ENCODE results near the gene CALCA.
"Not testable (repeated sequence)": the region's sequence is repeated elsewhere in the genome, so short reads cannot be mapped to it uniquely, and the experiment has no call there.

CALCA gene

DNA sequence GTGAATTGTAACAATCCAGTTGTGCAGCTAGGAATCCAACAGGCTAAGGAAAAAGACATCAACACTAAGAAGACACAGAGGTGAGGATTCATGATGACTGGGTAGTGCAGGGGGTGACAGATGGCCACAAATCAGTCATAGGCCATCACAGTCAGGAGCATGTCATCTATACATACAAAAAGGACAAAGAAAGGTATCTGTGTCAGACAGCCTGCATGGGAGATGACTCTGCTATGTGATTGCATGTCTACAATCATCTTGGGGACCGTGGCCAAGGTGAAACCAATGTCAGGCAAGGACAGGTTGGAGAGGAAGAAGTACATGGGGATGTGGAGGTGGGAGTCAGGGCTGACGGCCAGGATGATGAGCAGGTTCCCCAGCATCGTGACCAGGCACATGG, 16.0 kb upstream of the CALCA start:
- H3K4me3 ChIP-seq (ENCODE audit: low read length); H3K79me1 ChIP-seq (ENCODE audit: low read length); H3K9ac ChIP-seq (ENCODE audit: low read length): not testable (repeated sequence)

DNA sequence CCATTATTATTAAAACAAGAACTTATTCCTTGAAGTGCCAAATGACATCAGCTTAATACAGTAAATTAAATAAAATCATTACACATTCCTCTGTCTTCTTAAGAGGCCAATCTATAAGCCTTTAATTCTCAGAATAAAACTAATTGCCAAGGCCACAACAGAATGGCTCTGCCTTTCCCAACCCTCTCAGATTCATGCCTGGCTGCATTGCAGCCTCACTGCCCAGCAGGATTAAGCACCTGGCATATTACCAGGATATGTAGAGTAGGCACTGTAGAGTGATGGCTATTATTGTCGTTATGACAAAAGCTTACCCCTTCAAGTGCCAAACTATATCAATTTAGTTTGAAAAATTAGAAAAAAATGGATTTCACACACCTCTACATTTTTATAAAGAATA, 9.4 kb upstream of the CALCA start:
- Histone ChIP-seq H3K18ac (ENCODE audit: low read length) (no peak overlapping the region), H4K5ac (ENCODE audit: low read length) (no peak overlapping the region), H3K27me3 (ENCODE audit: insufficient read depth, low read length, poor library complexity) (no peaks in the 10 kb centered on the region), H3K27ac (ENCODE audit: low read depth, low read length) (no peak overlapping the region), H2BK120ac (ENCODE audit: low read depth, low read length) (no peak overlapping the region), H3K56ac (ENCODE audit: low read length) (no peak overlapping the region), H3K4ac (ENCODE audit: low read depth, low read length) (no peak overlapping the region), H3K79me1 (ENCODE audit: low read length) (no peaks in the 10 kb centered on the region), H2AK5ac (ENCODE audit: low read length) (no peak overlapping the region), H3K79me2 (ENCODE audit: control insufficient read depth, insufficient read depth, low read length) (no peaks in the 10 kb centered on the region), H3K4me2 (ENCODE audit: low read length) (no peak overlapping the region), H4K8ac (ENCODE audit: low read depth, low read length) (no peak overlapping the region), H3K4me1 (ENCODE audit: control insufficient read depth, low read depth, low read length) (peaks cover 3% of the 10 kb centered on the region), H3K4me3 (ENCODE audit: low read length) (no peak overlapping the region), H3K9ac (ENCODE audit: low read length) (no peak overlapping the region), H2BK15ac (replicated peaks; ENCODE audit: low read depth) (no peak overlapping the region), H3K36me3 (ENCODE audit: control insufficient read depth, insufficient read depth, low read length) (no peaks in the 10 kb centered on the region), H2BK5ac (ENCODE audit: low read length) (no peak overlapping the region), H3K23ac (ENCODE audit: low read length) (no peak overlapping the region)
- DNase-seq, result no peak
- WGBS (ENCODE audit: extremely low coverage, insufficient coverage, low lambda C conversion rate), result no CpG with 5 or more reads among the region's 1 CpG

More for the DNA sequence above, 16.0 kb upstream of the CALCA start:
- H4K8ac ChIP-seq (ENCODE audit: low read depth, low read length); H2BK5ac ChIP-seq (ENCODE audit: low read length); H4K5ac ChIP-seq (ENCODE audit: low read length); H2BK120ac ChIP-seq (ENCODE audit: low read depth, low read length); H3K23ac ChIP-seq (ENCODE audit: low read length); H3K18ac ChIP-seq (ENCODE audit: low read length); H3K27ac ChIP-seq (ENCODE audit: low read depth, low read length); H3K36me3 ChIP-seq (ENCODE audit: control insufficient read depth, insufficient read depth, low read length); DNase-seq; H3K79me2 ChIP-seq (ENCODE audit: control insufficient read depth, insufficient read depth, low read length); H3K4ac ChIP-seq (ENCODE audit: low read depth, low read length); H2AK5ac ChIP-seq (ENCODE audit: low read length); H3K56ac ChIP-seq (ENCODE audit: low read length); H2BK15ac ChIP-seq (replicated peaks; ENCODE audit: low read depth); H3K27me3 ChIP-seq (ENCODE audit: insufficient read depth, low read length, poor library complexity); H3K4me2 ChIP-seq (ENCODE audit: low read length); H3K4me1 ChIP-seq (ENCODE audit: control insufficient read depth, low read depth, low read length): not testable (repeated sequence)
- WGBS (ENCODE audit: extremely low coverage, insufficient coverage, low lambda C conversion rate), result no CpG with 5 or more reads among the region's 3 CpGs

GRCh38 chr11:14980854-14981253, 8.7 kb upstream of the CALCA start:
- Histone ChIP-seq H3K4me3 (ENCODE audit: low read length) (no peak overlapping the region), H2AK5ac (ENCODE audit: low read length) (no peak overlapping the region), H3K4ac (ENCODE audit: low read depth, low read length) (peak overlapping the region; percentile 16), H3K27me3 (ENCODE audit: insufficient read depth, low read length, poor library complexity) (peaks cover 4% of the 10 kb centered on the region), H2BK15ac (replicated peaks; ENCODE audit: low read depth) (no peak overlapping the region), H3K4me2 (ENCODE audit: low read length) (no peak overlapping the region), H2BK120ac (ENCODE audit: low read depth, low read length) (no peak overlapping the region), H4K8ac (ENCODE audit: low read depth, low read length) (no peak overlapping the region), H3K4me1 (ENCODE audit: control insufficient read depth, low read depth, low read length) (peaks cover 3% of the 10 kb centered on the region), H3K9ac (ENCODE audit: low read length) (no peak overlapping the region), H3K56ac (ENCODE audit: low read length) (no peak overlapping the region), H3K18ac (ENCODE audit: low read length) (no peak overlapping the region), H3K36me3 (ENCODE audit: control insufficient read depth, insufficient read depth, low read length) (no peaks in the 10 kb centered on the region), H3K79me2 (ENCODE audit: control insufficient read depth, insufficient read depth, low read length) (no peaks in the 10 kb centered on the region), H3K23ac (ENCODE audit: low read length) (no peak overlapping the region), H3K27ac (ENCODE audit: low read depth, low read length) (no peak overlapping the region), H3K79me1 (ENCODE audit: low read length) (no peaks in the 10 kb centered on the region), H2BK5ac (ENCODE audit: low read length) (no peak overlapping the region), H4K5ac (ENCODE audit: low read length) (no peak overlapping the region)
- DNase-seq, result no peak
- no CpG with 5 or more reads among the region's 3 CpGs for WGBS (ENCODE audit: extremely low coverage, insufficient coverage, low lambda C conversion rate)

GRCh38 chr11:14977101-14977880, 5.1 kb upstream of the CALCA start:
- Histone ChIP-seq H3K4ac (ENCODE audit: low read depth, low read length) (no peak overlapping the region), H3K27me3 (ENCODE audit: insufficient read depth, low read length, poor library complexity) (peaks cover 19% of the 10 kb centered on the region), H2BK15ac (replicated peaks; ENCODE audit: low read depth) (no peak overlapping the region), H4K5ac (ENCODE audit: low read length) (no peak overlapping the region), H3K4me2 (ENCODE audit: low read length) (no peak overlapping the region), H3K4me3 (ENCODE audit: low read length) (no peak overlapping the region), H2AK5ac (ENCODE audit: low read length) (no peak overlapping the region), H2BK5ac (ENCODE audit: low read length) (no peak overlapping the region), H3K4me1 (ENCODE audit: control insufficient read depth, low read depth, low read length) (peaks cover 3% of the 10 kb centered on the region), H3K23ac (ENCODE audit: low read length) (no peak overlapping the region), H3K79me2 (ENCODE audit: control insufficient read depth, insufficient read depth, low read length) (no peaks in the 10 kb centered on the region), H3K79me1 (ENCODE audit: low read length) (no peaks in the 10 kb centered on the region), H3K27ac (ENCODE audit: low read depth, low read length) (no peak overlapping the region), H3K9ac (ENCODE audit: low read length) (no peak overlapping the region), H4K8ac (ENCODE audit: low read depth, low read length) (no peak overlapping the region), H3K56ac (ENCODE audit: low read length) (no peak overlapping the region), H2BK120ac (ENCODE audit: low read depth, low read length) (no peak overlapping the region), H3K18ac (ENCODE audit: low read length) (no peak overlapping the region), H3K36me3 (ENCODE audit: control insufficient read depth, insufficient read depth, low read length) (no peaks in the 10 kb centered on the region)
- no CpG with 5 or more reads among the region's 1 CpG for WGBS (ENCODE audit: extremely low coverage, insufficient coverage, low lambda C conversion rate)
- no peak for DNase-seq

DNA sequence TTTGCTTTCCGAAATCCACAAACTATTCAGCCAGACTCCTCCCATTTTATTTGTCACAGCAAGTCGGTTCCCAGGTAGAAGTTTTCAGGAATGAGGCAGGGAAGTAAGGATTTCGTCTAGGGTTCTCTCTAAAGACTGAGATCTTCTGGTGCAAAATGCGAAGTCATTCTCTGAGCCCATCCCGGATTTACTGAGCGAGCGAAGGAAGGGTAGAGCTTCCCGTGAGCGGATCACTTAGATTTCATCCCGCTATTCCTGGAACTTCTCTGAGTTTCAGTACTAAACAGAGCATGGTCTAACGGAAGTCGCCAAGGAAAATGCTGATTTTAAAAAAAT, 3.1 kb upstream of the CALCA start:
- Histone ChIP-seq H3K36me3 (ENCODE audit: control insufficient read depth, insufficient read depth, low read length) (no peaks in the 10 kb centered on the region), H3K4me2 (ENCODE audit: low read length) (peak overlapping the region; percentile 69), H3K27me3 (ENCODE audit: insufficient read depth, low read length, poor library complexity) (peaks cover 30% of the 10 kb centered on the region), H3K4ac (ENCODE audit: low read depth, low read length) (no peak overlapping the region), H4K5ac (ENCODE audit: low read length) (no peak overlapping the region), H3K4me3 (ENCODE audit: low read length) (peak overlapping the region; percentile 17), H3K56ac (ENCODE audit: low read length) (peak overlapping the region; percentile 26), H3K4me1 (ENCODE audit: control insufficient read depth, low read depth, low read length) (peaks cover 6% of the 10 kb centered on the region), H2BK15ac (replicated peaks; ENCODE audit: low read depth) (no peak overlapping the region), H2BK120ac (ENCODE audit: low read depth, low read length) (no peak overlapping the region), H2AK5ac (ENCODE audit: low read length) (no peak overlapping the region), H3K9ac (ENCODE audit: low read length) (peak overlapping the region; percentile 48), H3K27ac (ENCODE audit: low read depth, low read length) (no peak overlapping the region), H3K23ac (ENCODE audit: low read length) (no peak overlapping the region), H3K18ac (ENCODE audit: low read length) (no peak overlapping the region), H3K79me1 (ENCODE audit: low read length) (no peaks in the 10 kb centered on the region), H4K8ac (ENCODE audit: low read depth, low read length) (no peak overlapping the region), H3K79me2 (ENCODE audit: control insufficient read depth, insufficient read depth, low read length) (no peaks in the 10 kb centered on the region), H2BK5ac (ENCODE audit: low read length) (no peak overlapping the region)
- DNase-seq, result peak; percentile 75
- WGBS (ENCODE audit: extremely low coverage, insufficient coverage, low lambda C conversion rate), result no CpG with 5 or more reads among the region's 12 CpGs

Data from mesendoderm (in vitro differentiated cells).